Brain microvascular endothelial cell (primary cell): Measurements from ENCODE around the gene HTT.

Experiments used
- DNase-seq: peaks from one replicate; pipeline ENCODE4 v3.0.0-alpha.2; 2020
- H3K27ac ChIP-seq: fragments of 250-450 bp; sonication (Bioruptor Pico); 2 replicates; pipeline ENCODE4 v1.5.1; 2020; ENCODE audit warnings: mild to moderate bottlenecking, moderate library complexity
- H3K27me3 ChIP-seq: fragments of 250-450 bp; sonication (Bioruptor Pico); replicated peaks from 2 replicates; pipeline ENCODE4 v1.5.1; 2020; ENCODE audit warnings: mild to moderate bottlenecking
- H3K36me3 ChIP-seq: fragments of 250-450 bp; sonication (Bioruptor Pico); replicated peaks from 2 replicates; pipeline ENCODE4 v1.5.1; 2020; ENCODE audit warnings: mild to moderate bottlenecking
- H3K4me3 ChIP-seq: 2 replicates; pipeline ENCODE4 v1.5.1; 2011; ENCODE audit warnings: low read depth, mild to moderate bottlenecking, control low read depth, low read length, moderate library complexity
- CTCF ChIP-seq: IDR thresholded peaks from 2 replicates; pipeline ENCODE4 v1.5.1; 2011; ENCODE audit warnings: low read depth, mild to moderate bottlenecking, moderate library complexity, low read length, control low read depth, inconsistent platforms; ENCODE audit errors: missing control alignments
- in situ Hi-C: cut with HindIII; loops from 2 replicates; pipeline ENCODE4 v1.10.0; 2017; ENCODE audit warnings: low sequenced_read_pairs, low pct_ligation_motif_present

HTT gene

GRCh38 chr4:3207531-3208037, 133.1 kb downstream of the HTT start:
- Histone ChIP-seq H3K27ac (no peak overlapping the region), H3K36me3 (peaks cover 34% of the 10 kb centered on the region), H3K27me3 (no peaks in the 10 kb centered on the region)

GRCh38 chr4:3208826-3209225, 134.3 kb downstream of the HTT start:
- in situ Hi-C loops, result no loop called here

More at GRCh38 chr4:3207531-3208037, 133.1 kb downstream of the HTT start:
- no peak for TF ChIP-seq CTCF
- in situ Hi-C loops, result no loop called here
- DNase-seq, result no peak
- no peak overlapping the region for H3K4me3 ChIP-seq

GRCh38 chr4:3209551-3210325, 135.3 kb downstream of the HTT start:
- no peak overlapping the region for H3K4me3 ChIP-seq
- no peak for TF ChIP-seq CTCF
- no peak for DNase-seq
- H3K27me3 ChIP-seq, result no peaks in the 10 kb centered on the region
- H3K27ac ChIP-seq, result no peak overlapping the region
- H3K36me3 ChIP-seq, result peaks cover 51% of the 10 kb centered on the region
- in situ Hi-C loops, result no loop called here

More at GRCh38 chr4:3208826-3209225, 134.3 kb downstream of the HTT start:
- DNase-seq, result no peak
- Histone ChIP-seq H3K27me3 (no peaks in the 10 kb centered on the region), H3K27ac (no peak overlapping the region), H3K36me3 (peaks cover 47% of the 10 kb centered on the region), H3K4me3 (no peak overlapping the region)
- no peak for TF ChIP-seq CTCF

- in situ Hi-C loops, result no loop called here
- no peak for DNase-seq
- no peaks in the 10 kb centered on the region for H3K27me3 ChIP-seq
- H3K27ac ChIP-seq, result no peak overlapping the region
- peaks cover 59% of the 10 kb centered on the region for H3K36me3 ChIP-seq
- no peak overlapping the region for H3K4me3 ChIP-seq
- no peak for TF ChIP-seq CTCF
Observed at GRCh38 chr4:3210467-3210866, 136.0 kb downstream of the HTT start.

- peaks cover 62% of the 10 kb centered on the region for H3K36me3 ChIP-seq
- no peak overlapping the region for H3K4me3 ChIP-seq
- no peak overlapping the region for H3K27ac ChIP-seq
- DNase-seq, result no peak
- in situ Hi-C loops, result no loop called here
- no peak for TF ChIP-seq CTCF
- no peaks in the 10 kb centered on the region for H3K27me3 ChIP-seq
Observed at GRCh38 chr4:3211866-3212265, 137.4 kb downstream of the HTT start.
